K562 (cell line): Measurements from ENCODE around the gene WWP2. TPM values are rescaled to one million over a fixed set of nuclear protein-coding genes. Genes with fewer than 3 reads are reported as not detected.

ENCODE experiments used
- CBX2 ChIP-seq: fragments of 200-600 bp; sonication (generic); IDR thresholded peaks from one replicate; pipeline ENCODE4 v1.6.1; 2012; ENCODE audit warnings: mild to moderate bottlenecking, low read length, inconsistent platforms; ENCODE audit not compliant: insufficient read depth, poor library complexity, severe bottlenecking
- CHD2 ChIP-seq: IDR thresholded peaks from 2 replicates; pipeline ENCODE4 v1.6.1; 2011; ENCODE audit warnings: low read depth, low read length
- CREB1 ChIP-seq, 2 experiments: sonication (generic) in 1 of 2; formaldehyde crosslinking in 1 of 2; IDR thresholded peaks; 2 replicates each; pipeline versions ENCODE4 v1.6.1 to v1.8.0; 2012 to 2022; ENCODE audit warnings: inconsistent platforms in 1 of 2, mild to moderate bottlenecking in 1 of 2, missing genetic modification reagents in 1 of 2, moderate library complexity in 1 of 2
- HNRNPLL ChIP-seq: fragments of 200-400 bp; formaldehyde crosslinking; IDR thresholded peaks from 2 replicates; pipeline ENCODE4 v1.6.1; 2017; ENCODE audit warnings: low read length, low read depth, mild to moderate bottlenecking; ENCODE audit not compliant: poor library complexity, severe bottlenecking
- KLF1 ChIP-seq: fragments of 450-650 bp; IDR thresholded peaks from 2 replicates; pipeline ENCODE4 v1.6.1; 2016; ENCODE audit warnings: missing genetic modification characterization, missing compliant biosample characterization
- MITF ChIP-seq: IDR thresholded peaks from 2 replicates; pipeline ENCODE4 v1.6.1; 2014; ENCODE audit warnings: antibody characterized with exemption
- NCOR1 ChIP-seq: fragments of 450-650 bp; IDR thresholded peaks from 2 replicates; pipeline ENCODE4 v1.6.1; 2016; ENCODE audit warnings: mild to moderate bottlenecking, moderate library complexity
- NONO ChIP-seq, 2 experiments: fragments of 200-400 bp in 1 of 2; fragments of 450-650 bp in 1 of 2; formaldehyde crosslinking in 1 of 2; IDR thresholded peaks; 2 replicates each; pipeline ENCODE4 v1.6.1; 2017; ENCODE audit warnings: low read depth in 2 of 2, mild to moderate bottlenecking in 2 of 2, moderate library complexity in 2 of 2, low read length in 1 of 2
- RBBP5 ChIP-seq: fragments of 200-600 bp; sonication (generic); IDR thresholded peaks from 2 replicates; pipeline ENCODE4 v1.6.1; 2012; ENCODE audit warnings: borderline replicate concordance, mild to moderate bottlenecking, low read length, control low read depth, inconsistent platforms; ENCODE audit not compliant: insufficient read depth, poor library complexity, severe bottlenecking
- RBM17 ChIP-seq: fragments of 200-400 bp; formaldehyde crosslinking; IDR thresholded peaks from 2 replicates; pipeline ENCODE4 v1.6.1; 2017; ENCODE audit warnings: low read depth, mild to moderate bottlenecking, low read length, borderline replicate concordance
- SPI1 ChIP-seq: IDR thresholded peaks from 2 replicates; pipeline ENCODE4 v1.6.1; 2011; ENCODE audit warnings: low read depth, low read length, control low read depth, borderline replicate concordance
- SRF ChIP-seq, 2 experiments: fragments of 250-450, 450-650 bp in 1 of 2; sonication (Bioruptor Pico) in 1 of 2; sonication (generic) in 1 of 2; formaldehyde crosslinking; IDR thresholded peaks; 2 replicates each; pipeline versions ENCODE4 v1.5.0 to v1.5.1; 2020 to 2022; ENCODE audit warnings: mild to moderate bottlenecking in 1 of 2, missing genetic modification reagents in 1 of 2
- TAF7 ChIP-seq: fragments of 450-650 bp; IDR thresholded peaks from 2 replicates; pipeline ENCODE4 v1.6.1; 2016; ENCODE audit warnings: missing genetic modification characterization, missing compliant biosample characterization
- TFE3 ChIP-seq: fragments of 450-650 bp; formaldehyde crosslinking; IDR thresholded peaks from 2 replicates; pipeline ENCODE4 v1.4.0; 2020; ENCODE audit warnings: mild to moderate bottlenecking, mixed read lengths
- TOE1 ChIP-seq, 2 experiments: fragments of 450-650 bp in 1 of 2; sonication (generic) in 1 of 2; formaldehyde crosslinking in 1 of 2; IDR thresholded peaks; 2 replicates each; pipeline versions ENCODE4 v1.7.1 to v1.8.0; 2016 to 2022; ENCODE audit warnings: borderline replicate concordance in 2 of 2, mild to moderate bottlenecking in 2 of 2, antibody characterized with exemption in 1 of 2, inconsistent platforms in 1 of 2, low read depth in 1 of 2, missing genetic modification reagents in 1 of 2, moderate library complexity in 1 of 2
- TSC22D4 ChIP-seq: fragments of 450-650 bp; IDR thresholded peaks from 2 replicates; pipeline ENCODE4 v1.6.1; 2016; ENCODE audit warnings: missing genetic modification characterization, missing biosample characterization, control low read depth
- YBX1 ChIP-seq: fragments of 450-650 bp; IDR thresholded peaks from 2 replicates; pipeline ENCODE4 v1.7.1; 2016; ENCODE audit warnings: mild to moderate bottlenecking
- ZNF174 ChIP-seq: fragments of 250-450 bp; sonication (Bioruptor Pico); IDR thresholded peaks from 2 replicates; pipeline ENCODE4 v1.4.0; 2020; ENCODE audit warnings: mild to moderate bottlenecking
- ZNF589 ChIP-seq: fragments of 200-800 bp; sonication (Bioruptor generic); IDR thresholded peaks from 2 replicates; pipeline ENCODE4 v1.6.1; 2016; ENCODE audit warnings: low read depth, missing genetic modification characterization, missing compliant biosample characterization
- ZNF740 ChIP-seq, 3 experiments: fragments of 200-800 bp in 1 of 3; sonication (Bioruptor generic) in 1 of 3; sonication (generic) in 1 of 3; formaldehyde crosslinking in 1 of 3; IDR thresholded peaks; 2 replicates each; pipeline versions ENCODE4 v1.6.1 to v1.8.0; 2016 to 2022; ENCODE audit warnings: mild to moderate bottlenecking in 2 of 3, missing compliant biosample characterization in 2 of 3, missing genetic modification characterization in 2 of 3, missing genetic modification reagents in 1 of 3
- ZZZ3 ChIP-seq: fragments of 450-650 bp; IDR thresholded peaks from 2 replicates; pipeline ENCODE4 v1.6.1; 2016; ENCODE audit warnings: antibody characterized with exemption, mild to moderate bottlenecking, moderate library complexity
- polyA plus RNA-seq, 8 experiments: library from polyadenylated mRNA; depleted of rRNA in 4 of 8; stranded (reverse) in 5 of 8; unstranded in 3 of 8; fragments of >200 nt; fragmentation: Nextera tagmentation in 2 of 8; fragmentation: Illumina TruSeq in 1 of 8; extraction: Ambion mirVana in 2 of 8; extraction: Trizol in 1 of 8; gene quantifications; 2 replicates each; pipeline versions ENCODE4 v1.2.1 to v1.2.3, GENCODE V29; 2011 to 2014; ENCODE audit warnings: inconsistent platforms in 1 of 8, missing spikeins in 1 of 8
- total RNA-seq, 7 experiments: library from RNA; depleted of rRNA in 6 of 7; stranded (reverse); fragments of >200 nt in 6 of 7; fragmentation: Illumina TruSeq in 2 of 7; extraction: Trizol in 2 of 7; gene quantifications; 2 replicates each; pipeline versions ENCODE4 v1.2.1 to v1.2.3, GENCODE V29; 2011 to 2021; ENCODE audit warnings: low replicate concordance in 1 of 7

The WWP2 gene
- total and polyA plus RNA-seq, 9 of the 15 experiments (the other 6 are each of a cell fraction or from before 2014, with no cell fraction given) = 1.9 to 34.4 (median 14.6) TPM

GRCh38 chr16:69725480-69726312 lies 36.4 kb upstream of the WWP2 start (continued):
- TF ChIP-seq MITF = no peak
- TF ChIP-seq HNRNPLL = no peak
- no peak for TF ChIP-seq SRF (CRISPR knock-in tag; IDR thresholded peaks at IDR 0.05)
- no peak for TF ChIP-seq NONO (IDR thresholded peaks at IDR 0.05; ENCODE audit: low read depth in 2 of 2, low read length in 1 of 2)
- TF ChIP-seq YBX1 = no peak
- TF ChIP-seq ZZZ3 = no peak
- TF ChIP-seq KLF1 = no peak
- TF ChIP-seq CREB1 (IDR thresholded peaks at IDR 0.05) = no peak
- TF ChIP-seq CREB1 (CRISPR knock-in tag; IDR thresholded peaks at IDR 0.05) = no peak
- TF ChIP-seq RBBP5 = no peak
- no peak for TF ChIP-seq ZNF174 (CRISPR knock-in tag)
- TF ChIP-seq TAF7 (tag) = peak; percentile 46; the same call in 1 of the 2 replicates
- TF ChIP-seq TFE3 (CRISPR knock-in tag) = no peak
- no peak for TF ChIP-seq RBM17
- TF ChIP-seq ZNF740 (CRISPR knock-in tag; IDR thresholded peaks at IDR 0.05) = no peak
- no peak for TF ChIP-seq ZNF740 (tag; IDR thresholded peaks at IDR 0.05)
- peak; percentile 54; the same call in 1 of the 2 replicates for TF ChIP-seq ZNF589 (CRISPR knock-in tag)
- no peak for TF ChIP-seq TOE1 (IDR thresholded peaks at IDR 0.05; ENCODE audit: borderline replicate concordance)
- no peak for TF ChIP-seq TOE1 (CRISPR knock-in tag; IDR thresholded peaks at IDR 0.05; ENCODE audit: borderline replicate concordance, low read depth)
- TF ChIP-seq TSC22D4 = no peak
- TF ChIP-seq CHD2 = no peak
- no peak for TF ChIP-seq CBX2
- no peak for TF ChIP-seq SPI1
- TF ChIP-seq NCOR1 = no peak
